Heart left ventricle (tissue), 16 donors: ENCODE data around the gene AQP2. TPM values are rescaled to one million over a fixed set of nuclear protein-coding genes. Genes with fewer than 3 reads are reported as not detected.

Experiments
- ATAC-seq, 4 donors: fragments of 200-7000 bp; cut with Tn5 transposase; one replicate each; pipeline ENCODE4 v1.9.1; 2020 to 2022; ENCODE audit warnings: moderate library complexity in 4 of 4, mild to moderate bottlenecking in 3 of 4, moderate number of reproducible peaks in 1 of 4
- DNase-seq, 5 donors: peaks; one replicate each; pipeline ENCODE4 v3.0.0-alpha.2; 2020
- H3K27ac ChIP-seq, 12 donors: fragments of 200-600 bp; sonication (generic) in 4 of 12; one replicate each; pipeline versions ENCODE4 v1.5.0 to v1.8.0; 2016 to 2022; ENCODE audit warnings: mild to moderate bottlenecking in 2 of 12
- H3K27me3 ChIP-seq, 9 donors: fragments of 200-600 bp; sonication (generic) in 2 of 9; one replicate each; pipeline versions ENCODE4 v1.5.1 to v1.8.0; 2016 to 2022; ENCODE audit warnings: mild to moderate bottlenecking in 3 of 9
- H3K36me3 ChIP-seq, 9 donors: fragments of 200-600 bp; sonication (generic) in 2 of 9; one replicate each; pipeline versions ENCODE4 v1.5.0 to v1.8.0; 2018 to 2022; ENCODE audit warnings: mild to moderate bottlenecking in 2 of 9
- H3K4me1 ChIP-seq, 12 donors: fragments of 200-600 bp; sonication (generic) in 4 of 12; one replicate each; pipeline versions ENCODE4 v1.5.0 to v1.8.0; 2016 to 2022; ENCODE audit warnings: mild to moderate bottlenecking in 3 of 12
- H3K4me3 ChIP-seq, 12 donors: fragments of 200-600 bp; sonication (generic) in 4 of 12; one replicate each; pipeline versions ENCODE4 v1.5.0 to v1.8.0; 2017 to 2022; ENCODE audit warnings: mild to moderate bottlenecking in 9 of 12, moderate library complexity in 4 of 12
- H3K9me3 ChIP-seq, 12 donors: fragments of 200-600 bp; sonication (generic) in 4 of 12; one replicate each; pipeline versions ENCODE4 v1.5.0 to v1.8.0; 2016 to 2022; ENCODE audit warnings: mild to moderate bottlenecking in 1 of 12
- CTCF ChIP-seq, 12 donors: fragments of 200-600 bp; sonication (generic) in 4 of 12; IDR thresholded peaks; one replicate each; pipeline versions ENCODE4 v1.5.0 to v1.8.0; 2018 to 2022; ENCODE audit warnings: antibody characterized with exemption in 12 of 12, mild to moderate bottlenecking in 5 of 12
- POLR2A ChIP-seq, 2 donors: fragments of 450-650 bp; IDR thresholded peaks; one replicate each; pipeline ENCODE4 v1.6.1; 2017; ENCODE audit warnings: antibody characterized with exemption in 2 of 2, mild to moderate bottlenecking in 2 of 2, moderate library complexity in 2 of 2
- WGBS, 4 donors: extraction: QIAGEN DNeasy Blood & Tissue Kit in 2 of 4; methylation state at CpG; one replicate each; pipeline versions ENCODE4 v1.1.5 to v1.1.7; 2013 to 2018; 5-methylcytosine and 5-hydroxymethylcytosine counted together
- intact Hi-C, 10 donors: fragments of 100-400 bp; cut with DNase I; formaldehyde crosslinking; loops; one replicate each; pipeline versions ENCODE4 v1.11.1 to v1.14.2; 2022
- polyA plus RNA-seq, 2 donors: library from polyadenylated mRNA; stranded (reverse); fragments of 200-250 nt; gene quantifications; one replicate each; pipeline ENCODE4 v1.2.3, GENCODE V29; 2013
- total RNA-seq, 9 donors: library from RNA; depleted of rRNA in 2 of 9; stranded (reverse); fragments of >200 nt in 2 of 9; fragmentation: NEBNext Ultra II Directional in 3 of 9; extraction: Animal tissue kit (Norgen Biotek cat#: 25700) in 3 of 9; gene quantifications; one replicate each; pipeline versions ENCODE4 v1.1.0 to v1.2.4, GENCODE V29; 2016 to 2023
- donor health status: ischemic (EF 13 %, LVEDD 7.1; RV severe dilation, severe dysfunction).
- donor health status: healthy with polysubstance abuse.
- donor health status: DM: no; HTN: yes; CAD: no.
- donor health status: DM: no; HTN: no; CAD: no.
- donor health status: ischemic (EF 25% LVEDD 6.9; RV normal size, moderate dysfunction).
- donor health status: ischemic (EF 25% LVEDD 5.7; RV mildly dilated, moderate dysfunction).
- donor health status: healthy.
- donor health status: DM: yes; HTN: yes; CAD: no.
- donor health status: ischemic (EF 35%, LVEDD 5.7; RV mildly dilated, moderate dysfunction).
- donor health status: nonischemic (EF 11% LVEDD 7.7; RV severe dilation, severe dysfunction).
- donor health status: DM: yes; HTN: yes; CAD: no.
- donor health status: PGD.
- donor health status: ischemic (EF 29% LVEDD 5.4; RV normal size, mild dysfunction).
- donor health status: nonischemic (EF 23%, LVEDD 6.1; RV moderate dilation, normal function).

The AQP2 gene
- total and polyA plus RNA-seq, 11 donors, result not detected

GRCh38 chr12:49917788-49918173 lies 32.8 kb upstream of the AQP2 start:
- 77 to 93% (median 88%) methylated on average over 5 of the region's 5 CpGs for WGBS, 4 donors
- Histone ChIP-seq H3K9me3 (no peaks in the 10 kb centered on the region), H3K4me3 (no peak overlapping the region), H3K36me3 (no peaks in the 10 kb centered on the region), H3K4me1 (peaks cover 0 to 18% (median 11%) of the 10 kb centered on the region in 12 donors), H3K27ac (no peak overlapping the region), H3K27me3 (peaks cover 0 to 11% (median 0%) of the 10 kb centered on the region in 9 donors)
- DNase-seq (peak in 1 of 5 donors; percentile 28), ATAC-seq (no peak)
- intact Hi-C loops, result no loop called here
- TF ChIP-seq POLR2A (IDR thresholded peaks at IDR 0.05) (no peak), CTCF (IDR thresholded peaks at IDR 0.05) (no peak)

- peaks cover 0 to 28% (median 13%) of the 10 kb centered on the region in 12 donors for H3K4me1 ChIP-seq
- WGBS, 4 donors, result 58 to 72% (median 68%) methylated on average over 12 of the region's 12 CpGs
- no peaks in the 10 kb centered on the region for H3K36me3 ChIP-seq
- no peak overlapping the region for H3K4me3 ChIP-seq
- intact Hi-C loops, result no loop called here
- TF ChIP-seq CTCF (IDR thresholded peaks at IDR 0.05) (no peak), POLR2A (IDR thresholded peaks at IDR 0.05) (no peak)
- peaks cover 0 to 11% (median 0%) of the 10 kb centered on the region in 9 donors for H3K27me3 ChIP-seq
- ATAC-seq (peak in 3 of 4 donors; percentile 7 to 71 (median 60)), DNase-seq (peak in 4 of 5 donors; percentile 37 to 60 (median 48))
- H3K9me3 ChIP-seq, result no peaks in the 10 kb centered on the region
- H3K27ac ChIP-seq, result peak overlapping the region in 6 of 12 donors; percentile 12 to 52 (median 33)
These were observed 30.2 kb upstream of the AQP2 start for GRCh38 chr12:49920241-49920914.

GRCh38 chr12:49920915-49921286 lies 29.6 kb upstream of the AQP2 start:
- TF ChIP-seq POLR2A (IDR thresholded peaks at IDR 0.05) (no peak), CTCF (IDR thresholded peaks at IDR 0.05) (no peak)
- 88 to 95% (median 91%) methylated on average over 3 of the region's 3 CpGs for WGBS, 4 donors
- no peak overlapping the region for H3K4me3 ChIP-seq
- intact Hi-C loops, result no loop called here
- H3K4me1 ChIP-seq, result peaks cover 0 to 28% (median 13%) of the 10 kb centered on the region in 12 donors
- ATAC-seq (no peak), DNase-seq (peak in 1 of 5 donors; percentile 11)
- no peaks in the 10 kb centered on the region for H3K9me3 ChIP-seq
- H3K27ac ChIP-seq, result peak overlapping the region in 3 of 12 donors; percentile 12 to 34 (median 32)
- H3K36me3 ChIP-seq, result no peaks in the 10 kb centered on the region
- H3K27me3 ChIP-seq, result peaks cover 0 to 11% (median 0%) of the 10 kb centered on the region in 9 donors

- Histone ChIP-seq H3K4me3 (no peak overlapping the region), H3K27me3 (peaks cover 0 to 11% (median 0%) of the 10 kb centered on the region in 9 donors), H3K27ac (peak overlapping the region in 1 of 12 donors; percentile 12), H3K9me3 (no peaks in the 10 kb centered on the region), H3K36me3 (no peaks in the 10 kb centered on the region), H3K4me1 (peaks cover 0 to 28% (median 13%) of the 10 kb centered on the region in 12 donors)
- WGBS, 4 donors, result 65 to 75% (median 72%) methylated on average over 3 of the region's 3 CpGs
- DNase-seq, result no peak
- intact Hi-C loops, result no loop called here
- no peak for ATAC-seq
- no peak for TF ChIP-seq CTCF (IDR thresholded peaks at IDR 0.05)
- no peak for TF ChIP-seq POLR2A (IDR thresholded peaks at IDR 0.05)
These were observed 29.2 kb upstream of the AQP2 start for GRCh38 chr12:49921299-49921698.
